Measurements from ENCODE around the gene POTEI. TPM values are rescaled to one million over a fixed set of nuclear protein-coding genes. Genes with fewer than 3 reads are reported as not detected.
"Not testable (repeated sequence)": the region's sequence is repeated elsewhere in the genome, so short reads cannot be mapped to it uniquely, and the experiment has no call there.

Gene POTEI
- total RNA-seq, 1 experiment from 2014 or later: 1.2 TPM

DNA sequence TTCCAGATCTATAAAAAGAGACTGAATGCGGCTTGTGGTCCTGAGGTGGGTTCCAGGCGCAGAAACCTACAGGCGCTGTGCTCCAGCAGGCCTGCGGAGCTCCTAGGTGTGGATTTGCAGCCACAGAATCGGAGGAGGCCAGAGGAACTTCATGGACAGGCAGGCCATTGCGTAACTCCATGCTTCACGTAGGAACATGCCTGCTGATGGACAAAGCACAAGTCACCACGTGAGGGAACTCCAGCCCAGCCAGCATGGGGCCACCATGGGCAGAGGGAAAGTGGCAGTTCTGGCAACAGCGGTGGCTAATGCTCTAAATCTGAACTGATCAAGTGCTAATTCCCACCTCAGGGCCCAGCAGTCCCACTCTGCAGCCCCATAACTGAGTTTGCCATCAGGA is 29.1 kb upstream of the POTEI start:
- H3K4me2 ChIP-seq (ENCODE audit: low read length); H3K9me2 ChIP-seq (ENCODE audit: insufficient read depth); BruUV-seq (replicated peaks); H3K4me3 ChIP-seq (replicated peaks in 1 of 2; ENCODE audit: low read depth in 1 of 2, low read length in 2 of 2); H3K79me2 ChIP-seq (ENCODE audit: insufficient read depth, low read length); CTCF ChIA-PET; ATAC-seq; H3K4me1 ChIP-seq (ENCODE audit: control insufficient read depth in 1 of 2, insufficient read depth in 2 of 2, low read length in 2 of 2); H3K27me3 ChIP-seq (ENCODE audit: insufficient read depth, low read length); H2AFZ ChIP-seq (ENCODE audit: low read depth, low read length, poor library complexity, severe bottlenecking); POLR2A ChIA-PET; H3K9ac ChIP-seq (ENCODE audit: low read length); RAD21 ChIA-PET (ENCODE audit: low non-redundant PET in 1 of 2, low total read pairs in 2 of 2, uncharacterized antibody in 2 of 2, unreplicated experiment in 2 of 2); H4K20me1 ChIP-seq (ENCODE audit: insufficient read depth); H3K27ac ChIP-seq (ENCODE audit: low read depth, low read length); intact Hi-C loops (cut with micrococcal nuclease); H3K9me3 ChIP-seq (ENCODE audit: control insufficient read depth in 1 of 2, insufficient read depth in 1 of 2, low read depth in 1 of 2, low read length in 2 of 2); DNase-seq (ENCODE audit: low read depth, low spot score); H3K36me3 ChIP-seq (ENCODE audit: control insufficient read depth in 1 of 2, insufficient read depth in 2 of 2, low read length in 2 of 2): not testable (repeated sequence)

DNA sequence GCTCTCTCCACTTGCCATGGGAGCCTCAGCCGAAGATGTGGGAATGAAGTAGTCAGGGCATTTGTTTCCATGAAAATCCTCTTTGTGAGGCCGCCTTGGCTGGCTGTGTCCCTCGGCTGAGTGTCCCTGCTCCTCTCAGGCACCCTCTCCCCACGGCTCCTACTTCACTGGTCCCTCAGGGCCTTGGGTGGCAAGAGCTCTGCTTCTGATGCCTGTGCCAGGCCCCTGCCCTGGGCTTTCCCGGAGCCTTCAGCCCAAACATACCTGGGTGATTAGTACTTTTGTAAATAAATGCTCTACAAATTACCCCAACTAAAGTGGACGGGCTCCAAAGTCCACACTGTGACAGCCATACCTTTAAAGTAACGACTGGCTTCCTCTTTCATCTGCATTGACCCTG is 27.5 kb upstream of the POTEI start:
- RAD21 ChIA-PET (ENCODE audit: low non-redundant PET in 1 of 2, low total read pairs in 2 of 2, uncharacterized antibody in 2 of 2, unreplicated experiment in 2 of 2); DNase-seq (ENCODE audit: low read depth, low spot score); H4K20me1 ChIP-seq (ENCODE audit: insufficient read depth); ATAC-seq; POLR2A ChIA-PET; H3K9me3 ChIP-seq (ENCODE audit: control insufficient read depth in 1 of 2, insufficient read depth in 1 of 2, low read depth in 1 of 2, low read length in 2 of 2); H3K4me3 ChIP-seq (replicated peaks in 1 of 2; ENCODE audit: low read depth in 1 of 2, low read length in 2 of 2); H2AFZ ChIP-seq (ENCODE audit: low read depth, low read length, poor library complexity, severe bottlenecking); intact Hi-C loops (cut with micrococcal nuclease); H3K27me3 ChIP-seq (ENCODE audit: insufficient read depth, low read length); H3K4me2 ChIP-seq (ENCODE audit: low read length); CTCF ChIA-PET; H3K36me3 ChIP-seq (ENCODE audit: control insufficient read depth in 1 of 2, insufficient read depth in 2 of 2, low read length in 2 of 2); H3K4me1 ChIP-seq (ENCODE audit: control insufficient read depth in 1 of 2, insufficient read depth in 2 of 2, low read length in 2 of 2); BruUV-seq (replicated peaks); H3K9ac ChIP-seq (ENCODE audit: low read length); H3K79me2 ChIP-seq (ENCODE audit: insufficient read depth, low read length); H3K27ac ChIP-seq (ENCODE audit: low read depth, low read length); H3K9me2 ChIP-seq (ENCODE audit: insufficient read depth): not testable (repeated sequence)

DNA sequence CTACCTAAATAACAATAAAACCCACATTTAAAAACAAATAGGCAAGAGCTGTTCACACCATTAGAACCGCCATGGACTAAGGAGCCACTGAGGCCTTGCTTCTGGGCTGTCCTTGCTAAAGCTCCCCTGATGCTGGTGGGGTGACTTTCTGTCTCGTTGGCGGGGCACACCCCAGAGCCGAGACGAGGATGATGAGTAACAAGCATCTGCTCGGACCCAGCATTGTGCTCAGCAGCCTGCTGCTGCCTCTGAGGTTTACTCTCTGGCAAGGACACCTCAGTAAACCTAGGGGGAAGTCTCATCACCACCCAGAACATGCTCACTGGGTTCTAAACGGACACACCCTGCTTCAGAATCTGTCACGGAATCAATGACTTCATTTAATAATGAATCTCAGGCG is 22.5 kb upstream of the POTEI start:
- DNase-seq (ENCODE audit: low read depth, low spot score); H3K27me3 ChIP-seq (ENCODE audit: insufficient read depth, low read length); H4K20me1 ChIP-seq (ENCODE audit: insufficient read depth); H3K27ac ChIP-seq (ENCODE audit: low read depth, low read length); POLR2A ChIA-PET; H3K4me1 ChIP-seq (ENCODE audit: control insufficient read depth in 1 of 2, insufficient read depth in 2 of 2, low read length in 2 of 2); ATAC-seq; H3K79me2 ChIP-seq (ENCODE audit: insufficient read depth, low read length); H3K9me3 ChIP-seq (ENCODE audit: control insufficient read depth in 1 of 2, insufficient read depth in 1 of 2, low read depth in 1 of 2, low read length in 2 of 2); H3K36me3 ChIP-seq (ENCODE audit: control insufficient read depth in 1 of 2, insufficient read depth in 2 of 2, low read length in 2 of 2); H2AFZ ChIP-seq (ENCODE audit: low read depth, low read length, poor library complexity, severe bottlenecking); BruUV-seq (replicated peaks); intact Hi-C loops (cut with micrococcal nuclease); H3K9me2 ChIP-seq (ENCODE audit: insufficient read depth); H3K4me2 ChIP-seq (ENCODE audit: low read length); RAD21 ChIA-PET (ENCODE audit: low non-redundant PET in 1 of 2, low total read pairs in 2 of 2, uncharacterized antibody in 2 of 2, unreplicated experiment in 2 of 2); H3K4me3 ChIP-seq (replicated peaks in 1 of 2; ENCODE audit: low read depth in 1 of 2, low read length in 2 of 2); H3K9ac ChIP-seq (ENCODE audit: low read length); CTCF ChIA-PET: not testable (repeated sequence)

DNA sequence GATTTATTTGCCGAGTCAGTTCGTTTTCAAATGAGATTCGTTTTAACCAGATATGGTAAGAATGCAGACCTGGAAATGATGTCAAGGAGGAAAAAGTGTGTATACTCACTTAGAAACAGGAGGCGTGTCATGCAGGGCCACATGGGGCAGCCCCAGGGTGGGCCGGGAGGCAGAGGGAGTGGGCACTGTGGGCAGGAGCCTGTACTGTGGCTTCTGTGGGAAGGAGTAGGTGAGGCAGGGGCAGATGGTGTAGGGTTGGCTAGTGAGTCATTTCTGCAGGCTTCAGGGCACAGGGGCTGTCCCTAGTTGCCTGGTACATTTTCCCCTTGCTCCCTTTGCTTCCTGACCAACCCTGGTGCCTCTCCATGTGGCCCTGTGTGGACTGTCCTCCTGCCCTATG is 22.1 kb upstream of the POTEI start:
- DNase-seq (ENCODE audit: low read depth, low spot score): not testable (repeated sequence)

DNA sequence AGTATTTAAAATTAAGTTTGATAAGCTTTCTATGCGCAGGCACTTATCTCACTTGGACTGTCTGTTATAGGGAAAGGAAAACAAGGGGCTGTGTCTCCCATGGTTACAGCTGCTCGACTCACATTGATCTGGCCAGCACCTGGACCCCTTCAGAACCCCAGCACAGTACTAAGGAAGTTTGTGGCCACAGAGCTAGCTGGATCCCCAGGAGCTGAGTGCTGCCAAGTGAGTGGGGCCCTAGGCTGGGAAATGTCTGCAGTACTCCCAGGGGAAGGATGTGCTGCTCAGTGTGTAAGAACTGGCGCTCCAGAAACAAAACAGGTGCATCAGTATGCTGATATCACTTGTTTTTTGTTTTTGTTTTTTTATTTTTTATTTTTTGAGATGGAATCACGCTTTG is 21.1 kb upstream of the POTEI start:
- ATAC-seq; H3K79me2 ChIP-seq (ENCODE audit: insufficient read depth, low read length); H3K4me3 ChIP-seq (replicated peaks in 1 of 2; ENCODE audit: low read depth in 1 of 2, low read length in 2 of 2); intact Hi-C loops (cut with micrococcal nuclease); H3K27ac ChIP-seq (ENCODE audit: low read depth, low read length); H3K9me3 ChIP-seq (ENCODE audit: control insufficient read depth in 1 of 2, insufficient read depth in 1 of 2, low read depth in 1 of 2, low read length in 2 of 2); H3K4me2 ChIP-seq (ENCODE audit: low read length); H4K20me1 ChIP-seq (ENCODE audit: insufficient read depth); H3K36me3 ChIP-seq (ENCODE audit: control insufficient read depth in 1 of 2, insufficient read depth in 2 of 2, low read length in 2 of 2); H3K27me3 ChIP-seq (ENCODE audit: insufficient read depth, low read length); H3K4me1 ChIP-seq (ENCODE audit: control insufficient read depth in 1 of 2, insufficient read depth in 2 of 2, low read length in 2 of 2); RAD21 ChIA-PET (ENCODE audit: low non-redundant PET in 1 of 2, low total read pairs in 2 of 2, uncharacterized antibody in 2 of 2, unreplicated experiment in 2 of 2); BruUV-seq (replicated peaks); POLR2A ChIA-PET; CTCF ChIA-PET; DNase-seq (ENCODE audit: low read depth, low spot score); H2AFZ ChIP-seq (ENCODE audit: low read depth, low read length, poor library complexity, severe bottlenecking); H3K9me2 ChIP-seq (ENCODE audit: insufficient read depth); H3K9ac ChIP-seq (ENCODE audit: low read length): not testable (repeated sequence)

More for the DNA sequence above, 22.1 kb upstream of the POTEI start:
- H3K27ac ChIP-seq (ENCODE audit: low read depth, low read length); CTCF ChIA-PET; RAD21 ChIA-PET (ENCODE audit: low non-redundant PET in 1 of 2, low total read pairs in 2 of 2, uncharacterized antibody in 2 of 2, unreplicated experiment in 2 of 2); H3K9me2 ChIP-seq (ENCODE audit: insufficient read depth); H3K36me3 ChIP-seq (ENCODE audit: control insufficient read depth in 1 of 2, insufficient read depth in 2 of 2, low read length in 2 of 2); H3K27me3 ChIP-seq (ENCODE audit: insufficient read depth, low read length); H3K79me2 ChIP-seq (ENCODE audit: insufficient read depth, low read length); ATAC-seq; H3K4me1 ChIP-seq (ENCODE audit: control insufficient read depth in 1 of 2, insufficient read depth in 2 of 2, low read length in 2 of 2); H3K4me2 ChIP-seq (ENCODE audit: low read length); BruUV-seq (replicated peaks); H3K9ac ChIP-seq (ENCODE audit: low read length); H2AFZ ChIP-seq (ENCODE audit: low read depth, low read length, poor library complexity, severe bottlenecking); H3K9me3 ChIP-seq (ENCODE audit: control insufficient read depth in 1 of 2, insufficient read depth in 1 of 2, low read depth in 1 of 2, low read length in 2 of 2); H3K4me3 ChIP-seq (replicated peaks in 1 of 2; ENCODE audit: low read depth in 1 of 2, low read length in 2 of 2); intact Hi-C loops (cut with micrococcal nuclease); POLR2A ChIA-PET; H4K20me1 ChIP-seq (ENCODE audit: insufficient read depth): not testable (repeated sequence)

All from HCT116 (cell line).